GM18520 (cell line): ENCODE results near the gene LIMK2.

ENCODE experiments used
- ATAC-seq: cut with Tn5 transposase; IDR thresholded peaks from one replicate; pipeline ENCODE4 v1.9.1; 2021; ENCODE audit not compliant: unreplicated experiment

LIMK2 gene

DNA sequence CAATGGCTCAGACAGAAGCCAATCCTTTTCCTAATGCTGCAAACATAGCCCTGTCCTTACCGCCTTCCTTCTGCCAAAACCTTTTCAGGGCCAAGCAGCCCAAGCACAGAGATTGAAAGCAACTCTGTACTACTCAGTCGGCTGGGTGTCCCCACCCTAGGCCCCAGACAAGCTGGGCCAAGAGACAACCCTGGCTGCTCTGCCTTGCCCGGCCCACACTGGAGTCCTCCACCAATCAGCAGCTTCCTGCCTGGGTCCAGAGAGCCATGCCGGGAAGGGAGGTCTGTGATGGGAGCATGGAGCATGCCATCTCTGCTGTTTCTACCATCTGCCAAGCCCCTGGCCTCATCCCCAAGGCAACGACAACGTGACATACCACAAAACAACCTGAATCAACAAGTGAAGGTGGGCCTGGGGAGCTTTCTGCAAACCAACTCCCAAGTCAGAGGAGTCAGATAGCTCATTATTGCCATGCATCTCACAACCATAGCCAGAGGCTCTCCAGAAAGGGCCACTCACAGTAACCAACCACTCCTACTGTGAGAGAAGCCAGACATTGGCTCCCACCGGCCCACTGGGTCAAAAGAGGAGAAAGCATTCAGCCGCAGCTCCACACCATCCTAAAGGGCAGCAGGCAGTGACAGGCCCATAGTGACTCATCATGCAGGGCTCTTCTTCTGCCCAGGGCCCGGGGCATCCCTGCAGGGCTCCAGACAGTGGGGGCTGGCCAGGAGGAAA, 115.9 kb downstream of the LIMK2 start:
- no peak for ATAC-seq

DNA sequence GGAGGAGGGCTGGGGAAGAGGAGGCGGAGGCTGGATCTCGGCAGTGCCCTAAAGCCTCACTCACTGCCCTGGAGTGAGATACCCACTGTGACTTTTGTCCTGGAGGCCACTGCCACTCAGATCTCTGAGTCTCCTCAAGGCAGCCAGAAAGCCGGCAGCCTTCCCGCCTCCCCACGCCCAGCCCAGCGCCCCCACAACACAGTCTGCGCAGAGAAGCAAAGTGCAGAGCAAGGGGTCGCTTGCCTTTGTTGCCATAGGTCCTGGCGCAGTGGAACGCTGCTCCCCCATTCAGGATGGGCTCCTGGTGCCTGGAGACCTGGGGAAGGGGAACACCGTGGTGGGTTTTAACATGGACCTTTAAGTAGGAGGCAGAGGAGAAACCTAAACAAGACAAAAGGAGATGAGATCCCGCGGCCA, 116.5 kb downstream of the LIMK2 start:
- ATAC-seq = no peak

DNA sequence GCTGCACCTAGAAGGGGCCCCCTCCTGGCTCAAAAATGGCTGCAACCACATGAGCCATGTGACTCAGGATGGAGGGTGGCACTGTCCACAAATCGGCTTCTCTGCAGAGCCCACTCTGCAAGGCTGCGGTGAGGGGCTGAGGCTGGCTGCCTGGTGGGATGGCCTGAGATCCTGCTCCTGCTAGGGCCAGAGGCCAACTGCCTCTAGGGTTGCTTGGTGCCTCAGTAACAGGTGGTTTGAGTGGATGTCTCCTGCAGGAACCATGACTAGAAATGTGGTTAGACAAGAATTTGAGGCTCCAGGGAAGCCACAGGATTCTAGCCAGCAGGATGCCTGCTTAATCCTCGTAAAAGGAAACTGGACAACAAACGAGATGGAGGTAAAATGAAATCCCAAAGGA, 116.9 kb downstream of the LIMK2 start:
- no peak for ATAC-seq
